ENCODE results near the gene LAMTOR1. TPM values are rescaled to one million over a fixed set of nuclear protein-coding genes. Genes with fewer than 3 reads are reported as not detected.

The LAMTOR1 gene
- total and polyA plus RNA-seq, 10 of the 15 experiments (the other 5 are each of a cell fraction or from before 2014, with no cell fraction given), result 58.8 to 141 (median 110) TPM

GRCh38 chr11:72067266-72067665 lies 35.8 kb downstream of the LAMTOR1 start (continued):
- TF ChIP-seq ESRRA (IDR thresholded peaks at IDR 0.05; ENCODE audit: low read length), result no peak
- TF ChIP-seq KLF5 (IDR thresholded peaks at IDR 0.05; ENCODE audit: partially characterized antibody), result no peak

- TF ChIP-seq TAF1 (IDR thresholded peaks at IDR 0.05; ENCODE audit: borderline replicate concordance, low read depth, low read length), result no peak
- in situ Hi-C loops (cut with MboI) (no loop called here), intact Hi-C loops (cut with micrococcal nuclease; ENCODE audit: unreplicated experiment) (no loop called here)
- SMC1A ChIA-PET (ENCODE audit: uncharacterized antibody, unreplicated experiment), result interaction anchor here (0.8 to 3.7 kb wide), 8 partner anchors 11 to 90 kb away, joined by 3 to 21 read pairs (median 5); no protein-coding TSS in a partner anchor
- H3K9me3 ChIP-seq (replicated peaks; ENCODE audit: control insufficient read depth, insufficient read depth, low read length), result no peaks in the 10 kb centered on the region
- ATAC-seq (no peak), DNase-seq (ENCODE audit: low read depth, low spot score) (no peak), FAIRE-seq (no peak)
- POLR2A ChIA-PET, result interaction anchor here (0.7 to 2.6 kb wide), 2 partner anchors 10 to 29 kb away, joined by 3 to 16 read pairs; no protein-coding TSS in a partner anchor
- peaks cover 37% of the 10 kb centered on the region for H3K79me2 ChIP-seq (ENCODE audit: control insufficient read depth, insufficient read depth, low read length)
- H3K9ac ChIP-seq (ENCODE audit: control insufficient read depth, insufficient read depth, low read length), result no peak overlapping the region
- H3K4me3 ChIP-seq, result no peak overlapping the region
- peaks cover 1 to 5% of the 10 kb centered on the region in 2 experiments; a peak in 3 of 4 replicates for H3K36me3 ChIP-seq (ENCODE audit: control insufficient read depth in 2 of 2, insufficient read depth in 2 of 2, low read length in 1 of 2)
- no peak overlapping the region for H2AFZ ChIP-seq (ENCODE audit: control insufficient read depth, low read depth, low read length)
- H3K27me3 ChIP-seq (replicated peaks in 1 of 2; ENCODE audit: control insufficient read depth in 2 of 2, insufficient read depth in 2 of 2, low read length in 1 of 2), result no peaks in the 10 kb centered on the region
- no peak overlapping the region for H3K27ac ChIP-seq (ENCODE audit: control insufficient read depth, insufficient read depth)
- H4K20me1 ChIP-seq (ENCODE audit: control insufficient read depth, insufficient read depth), result no peaks in the 10 kb centered on the region
- CTCF ChIA-PET, result interaction anchor here (1.0 to 2.6 kb wide), 8 partner anchors 8 to 348 kb away, joined by 3 to 9 read pairs (median 4); no protein-coding TSS in a partner anchor
- RAD21 ChIA-PET (ENCODE audit: unreplicated experiment), result interaction anchor here (1.2 to 7.8 kb wide), 3 partner anchors 23 to 77 kb away, joined by 3 to 46 read pairs (median 3); no protein-coding TSS in a partner anchor
- H3K4me2 ChIP-seq (ENCODE audit: control insufficient read depth, insufficient read depth), result no peak overlapping the region
- no TSS peak for BruUV-seq (replicated peaks)
- H3K4me1 ChIP-seq (ENCODE audit: control insufficient read depth, insufficient read depth, low read length), result peaks cover 27% of the 10 kb centered on the region
Observed at GRCh38 chr11:72066855-72067254, 36.2 kb downstream of the LAMTOR1 start.

- Histone ChIP-seq H4K20me1 (ENCODE audit: control insufficient read depth, insufficient read depth) (no peaks in the 10 kb centered on the region), H3K9me3 (replicated peaks; ENCODE audit: control insufficient read depth, insufficient read depth, low read length) (no peaks in the 10 kb centered on the region), H3K4me3 (no peak overlapping the region), H3K79me2 (ENCODE audit: control insufficient read depth, insufficient read depth, low read length) (peaks cover 3% of the 10 kb centered on the region), H3K27ac (ENCODE audit: control insufficient read depth, insufficient read depth) (no peak overlapping the region; the same call in 1 of the 2 replicates), H2AFZ (ENCODE audit: control insufficient read depth, low read depth, low read length) (no peak overlapping the region), H3K36me3 (ENCODE audit: control insufficient read depth in 2 of 2, insufficient read depth in 2 of 2, low read length in 1 of 2) (peaks cover 1 to 10% of the 10 kb centered on the region in 2 experiments; a peak in 3 of 4 replicates), H3K27me3 (replicated peaks in 1 of 2; ENCODE audit: control insufficient read depth in 2 of 2, insufficient read depth in 2 of 2, low read length in 1 of 2) (no peaks in the 10 kb centered on the region), H3K9ac (ENCODE audit: control insufficient read depth, insufficient read depth, low read length) (no peak overlapping the region), H3K4me1 (ENCODE audit: control insufficient read depth, insufficient read depth, low read length) (no peaks in the 10 kb centered on the region), H3K4me2 (ENCODE audit: control insufficient read depth, insufficient read depth) (no peak overlapping the region)
- ChIA-PET RAD21 (ENCODE audit: unreplicated experiment) (interaction anchor here (0.6 to 2.6 kb wide), 3 partner anchors 23 to 83 kb away, joined by 3 to 9 read pairs (median 4); no protein-coding TSS in a partner anchor), POLR2A (interaction anchor here (0.6 to 1.8 kb wide), 6 partner anchors 8 to 20 kb away, joined by 3 to 7 read pairs (median 4); no protein-coding TSS in a partner anchor), CTCF (interaction anchor here (0.8 to 2.1 kb wide), 4 partner anchors 13 to 36 kb away, joined by 3 to 9 read pairs (median 3); no protein-coding TSS in a partner anchor), SMC1A (ENCODE audit: uncharacterized antibody, unreplicated experiment) (interaction anchor here (1.0 to 1.6 kb wide), 2 partner anchors 13 to 23 kb away, joined by 3 to 4 read pairs; no protein-coding TSS in a partner anchor)
- TF ChIP-seq STAT1 (conservative IDR thresholded peaks at IDR 0.05) (no peak), BHLHE40 (IDR thresholded peaks at IDR 0.05; ENCODE audit: borderline replicate concordance in 1 of 2, low read depth in 2 of 2, low read length in 1 of 2) (no peak), YBX1 (IDR thresholded peaks at IDR 0.05) (no peak), FOS (IDR thresholded peaks at IDR 0.05; ENCODE audit: borderline replicate concordance, extremely low read depth, insufficient read length) (no peak), NFIC (IDR thresholded peaks at IDR 0.05; ENCODE audit: low read depth, low read length) (no peak), SPI1 (IDR thresholded peaks at IDR 0.05; ENCODE audit: borderline replicate concordance, insufficient read depth, low read depth, low read length) (peak; percentile 60; the same call in 1 of the 2 replicates), CREB1 (IDR thresholded peaks at IDR 0.05; ENCODE audit: low read depth) (0 out of 2 replicates have a peak, but pooled peaks have one; percentile 18)
- in situ Hi-C loops (cut with MboI) (no loop called here), intact Hi-C loops (cut with micrococcal nuclease; ENCODE audit: unreplicated experiment) (no loop called here)
- WGBS (ENCODE audit: insufficient coverage, insufficient replicate concordance, low lambda C conversion rate, missing lambda C conversion rate), result 72% methylated on average over 5 of the region's 5 CpGs
- no peak for FAIRE-seq
- peak; percentile 54; the same call in 2 of the 3 replicates for ATAC-seq
- BruUV-seq (replicated peaks), result no TSS peak
- no peak for DNase-seq (ENCODE audit: low read depth, low spot score)
Observed at GRCh38 chr11:72061739-72062396, 41.2 kb downstream of the LAMTOR1 start.
